HCT116 (cell line): ENCODE data around the gene PHKB. TPM values are rescaled to one million over a fixed set of nuclear protein-coding genes. Genes with fewer than 3 reads are reported as not detected.
"Not testable (repeated sequence)": the region's sequence is repeated elsewhere in the genome, so short reads cannot be mapped to it uniquely, and the experiment has no call there.

Experiments
- ATAC-seq: fragments of 200-7000 bp; cut with Tn5 transposase; 2 replicates; pipeline ENCODE4 v1.9.1; 2020; ENCODE audit warnings: mild to moderate bottlenecking, moderate library complexity
- BruUV-seq: library from RNA; stranded (reverse); fragments of 400-500 nt; replicated peaks from 2 replicates; lab custom pipeline; 2021; lab: Mats Ljungman, UMichigan
- CTCF ChIA-PET: fragments of 300-600 bp; sonication (Branson Sonifier 250); formaldehyde crosslinking; loops from one replicate; lab custom pipeline; 2021; ENCODE audit warnings: antibody characterized with exemption; lab: Charles Lee
- POLR2A ChIA-PET: fragments of 300-600, 350-600 bp; sonication (Branson Sonifier 250); formaldehyde crosslinking; loops from one replicate; lab custom pipeline; 2021; ENCODE audit warnings: antibody characterized with exemption; lab: Charles Lee
- RAD21 ChIA-PET, 2 experiments: fragments of 300-600 bp; sonication (Branson Sonifier 250); formaldehyde crosslinking; loops; one replicate each; lab custom pipeline; 2023; ENCODE audit warnings: low total read pairs in 2 of 2; ENCODE audit not compliant: uncharacterized antibody in 2 of 2, unreplicated experiment in 2 of 2, low non-redundant PET in 1 of 2; lab: Charles Lee
- DNase-seq: peaks from one replicate; pipeline ENCODE4 v3.0.0-alpha.2; 2010; ENCODE audit warnings: low read depth, low spot score
- H2AFZ ChIP-seq: fragments of 200-600 bp; shearing (Covaris generic), sonication (generic); 2 replicates; pipeline ENCODE4 v1.6.1; 2017; ENCODE audit warnings: low read depth, mixed run types, mixed read lengths, antibody characterized with exemption, low read length; ENCODE audit not compliant: poor library complexity, severe bottlenecking
- H3K27ac ChIP-seq: 2 replicates; pipeline ENCODE4 v1.5.1; 2012; ENCODE audit warnings: low read depth, low read length
- H3K27me3 ChIP-seq: fragments of 200-600 bp; sonication (generic); 2 replicates; pipeline ENCODE4 v1.6.1; 2016; ENCODE audit warnings: mixed run types, low read length, mixed read lengths; ENCODE audit not compliant: insufficient read depth
- H3K36me3 ChIP-seq, 2 experiments: fragments of 200-500 bp in 1 of 2; fragments of 200-600 bp in 1 of 2; sonication (Bioruptor generic) in 1 of 2; sonication (generic) in 1 of 2; 2 replicates each; pipeline versions ENCODE4 v1.5.1 to v1.6.1; 2014 to 2016; ENCODE audit warnings: low read length in 2 of 2, inconsistent platforms in 1 of 2, mixed read lengths in 1 of 2, mixed run types in 1 of 2; ENCODE audit not compliant: insufficient read depth in 2 of 2, control insufficient read depth in 1 of 2
- H3K4me1 ChIP-seq, 2 experiments: fragments of 200-600 bp in 1 of 2; sonication (generic) in 1 of 2; 2 replicates each; pipeline versions ENCODE4 v1.5.1 to v1.6.1; 2012 to 2017; ENCODE audit warnings: low read length in 2 of 2, inconsistent platforms in 1 of 2, mild to moderate bottlenecking in 1 of 2, mixed read lengths in 1 of 2, mixed run types in 1 of 2, moderate library complexity in 1 of 2; ENCODE audit not compliant: insufficient read depth in 2 of 2, control insufficient read depth in 1 of 2
- H3K4me2 ChIP-seq: fragments of 200-600 bp; sonication (generic); 2 replicates; pipeline ENCODE4 v1.6.1; 2017; ENCODE audit warnings: mixed run types, low read length, mixed read lengths
- H3K4me3 ChIP-seq, 2 experiments: fragments of 200-600 bp in 1 of 2; sonication (generic) in 1 of 2; replicated peaks in 1 of 2; 2 replicates each; pipeline ENCODE4 v1.5.1; 2011 to 2016; ENCODE audit warnings: low read length in 2 of 2, control low read depth in 1 of 2, low read depth in 1 of 2, mild to moderate bottlenecking in 1 of 2, mixed read lengths in 1 of 2, mixed run types in 1 of 2
- H3K79me2 ChIP-seq: fragments of 200-600 bp; sonication (generic); 2 replicates; pipeline ENCODE4 v1.6.1; 2017; ENCODE audit warnings: mild to moderate bottlenecking, mixed run types, low read length, moderate library complexity, mixed read lengths; ENCODE audit not compliant: insufficient read depth
- H3K9ac ChIP-seq: fragments of 200-600 bp; sonication (generic); 2 replicates; pipeline ENCODE4 v1.6.1; 2016; ENCODE audit warnings: low read length, mixed read lengths
- H3K9me2 ChIP-seq: fragments of 200-600 bp; sonication (generic), shearing (Covaris generic); 2 replicates; pipeline ENCODE4 v1.6.1; 2017; ENCODE audit warnings: mixed run types, mild to moderate bottlenecking, moderate library complexity; ENCODE audit not compliant: insufficient read depth
- H3K9me3 ChIP-seq, 2 experiments: fragments of 200-500 bp in 1 of 2; fragments of 200-600 bp in 1 of 2; sonication (Bioruptor generic) in 1 of 2; sonication (generic) in 1 of 2; 2 replicates each; pipeline ENCODE4 v1.6.1; 2014 to 2017; ENCODE audit warnings: low read length in 2 of 2, mixed read lengths in 2 of 2, inconsistent platforms in 1 of 2, low read depth in 1 of 2, mild to moderate bottlenecking in 1 of 2, mixed run types in 1 of 2, moderate library complexity in 1 of 2; ENCODE audit not compliant: control insufficient read depth in 1 of 2, insufficient read depth in 1 of 2
- H4K20me1 ChIP-seq: fragments of 200-600 bp; sonication (generic), shearing (Covaris generic); 2 replicates; pipeline ENCODE4 v1.6.1; 2017; ENCODE audit warnings: mixed run types, mild to moderate bottlenecking, moderate library complexity; ENCODE audit not compliant: insufficient read depth
- intact Hi-C: fragments of 100-400 bp; cut with micrococcal nuclease; formaldehyde crosslinking; loops from 2 replicates; pipeline ENCODE4 v1.10.0; 2022
- total RNA-seq: library from RNA; stranded (reverse); gene quantifications from one replicate; pipeline ENCODE4 v1.2.1, GENCODE V29; 2021; ENCODE audit not compliant: unreplicated experiment

Gene PHKB
- total RNA-seq, 1 experiment from 2014 or later: 30.5 TPM

DNA sequence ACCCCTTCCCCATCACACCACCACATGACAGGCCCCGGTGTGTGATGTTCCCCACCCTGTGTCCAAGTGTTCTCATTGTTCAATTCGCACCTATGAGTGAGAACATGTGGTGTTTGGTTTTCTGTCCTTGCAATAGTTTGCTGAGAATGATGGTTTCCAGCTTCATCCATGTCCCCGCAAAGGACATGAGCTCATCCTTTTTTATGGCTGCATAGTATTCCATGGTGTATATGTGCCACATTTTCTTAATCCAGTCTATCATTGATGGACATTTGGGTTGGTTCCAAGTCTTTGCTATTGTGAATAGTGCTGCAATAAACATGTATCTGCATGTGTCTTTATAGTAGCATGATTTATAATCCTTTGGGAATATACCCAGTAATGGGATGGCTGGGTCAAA lies 80.0 kb downstream of the PHKB start:
- H3K27ac ChIP-seq, H3K27me3 ChIP-seq, BruUV-seq, H3K4me2 ChIP-seq, POLR2A ChIA-PET, intact Hi-C loops, H3K9ac ChIP-seq, RAD21 ChIA-PET, H3K79me2 ChIP-seq, H3K9me2 ChIP-seq, H3K4me3 ChIP-seq, H4K20me1 ChIP-seq, ATAC-seq, DNase-seq, H3K36me3 ChIP-seq, H3K4me1 ChIP-seq, H3K9me3 ChIP-seq, CTCF ChIA-PET, H2AFZ ChIP-seq: not testable (repeated sequence)

- H3K27ac ChIP-seq, H3K27me3 ChIP-seq, H3K36me3 ChIP-seq, H2AFZ ChIP-seq, H3K9me2 ChIP-seq, CTCF ChIA-PET, H3K4me1 ChIP-seq, POLR2A ChIA-PET, ATAC-seq, BruUV-seq, RAD21 ChIA-PET, DNase-seq, H3K4me3 ChIP-seq, H4K20me1 ChIP-seq, H3K4me2 ChIP-seq, intact Hi-C loops, H3K79me2 ChIP-seq, H3K9me3 ChIP-seq, H3K9ac ChIP-seq: not testable (repeated sequence)
These were observed 83.1 kb downstream of the PHKB start for GRCh38 chr16:47544255-47544654.

GRCh38 chr16:47551185-47551584 lies 90.1 kb downstream of the PHKB start:
- CTCF ChIA-PET, H3K79me2 ChIP-seq, H3K4me1 ChIP-seq, DNase-seq, intact Hi-C loops, H3K9ac ChIP-seq, RAD21 ChIA-PET, H3K4me2 ChIP-seq, H3K9me2 ChIP-seq, POLR2A ChIA-PET, ATAC-seq, H3K27me3 ChIP-seq, BruUV-seq, H4K20me1 ChIP-seq, H3K36me3 ChIP-seq, H3K4me3 ChIP-seq, H3K9me3 ChIP-seq, H2AFZ ChIP-seq, H3K27ac ChIP-seq: not testable (repeated sequence)

DNA sequence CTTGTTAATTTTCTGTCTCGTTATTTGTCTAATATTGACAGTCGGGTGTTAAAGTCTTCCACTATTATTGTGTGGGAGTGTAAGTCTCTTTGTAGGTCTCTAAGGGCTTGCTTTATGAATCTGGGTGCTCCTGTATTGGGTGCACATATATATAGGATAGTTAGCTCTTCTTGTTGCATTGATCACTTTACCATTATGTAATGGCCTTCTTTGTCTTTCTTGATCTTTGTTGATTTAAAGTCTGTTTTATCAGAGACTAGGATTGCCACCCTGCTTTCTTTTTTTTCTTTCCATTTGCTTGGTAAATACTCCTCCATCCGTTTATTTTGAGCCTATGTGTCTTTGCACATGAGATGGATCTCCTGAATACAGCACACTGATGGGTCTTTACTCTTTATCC lies 90.6 kb downstream of the PHKB start:
- H3K36me3 ChIP-seq, POLR2A ChIA-PET, H2AFZ ChIP-seq, H3K9ac ChIP-seq, intact Hi-C loops, CTCF ChIA-PET, H3K9me3 ChIP-seq, ATAC-seq, DNase-seq, BruUV-seq, H3K4me3 ChIP-seq, H3K4me2 ChIP-seq, RAD21 ChIA-PET, H4K20me1 ChIP-seq, H3K27ac ChIP-seq, H3K4me1 ChIP-seq, H3K9me2 ChIP-seq, H3K79me2 ChIP-seq, H3K27me3 ChIP-seq: not testable (repeated sequence)
